Smooth muscle cell of the brain vasculature (primary cell): ENCODE results near the gene ECEL1.

Source experiments
- DNase-seq: peaks from one replicate; pipeline ENCODE4 v3.0.0-alpha.2; 2012; ENCODE audit warnings: low read depth, low spot score

The ECEL1 gene

GRCh38 chr2:232484628-232485347 lies 2.8 kb downstream of the ECEL1 start:
- no peak for DNase-seq

- no peak for DNase-seq
Observed at GRCh38 chr2:232483923-232484627, 3.6 kb downstream of the ECEL1 start.

DNA sequence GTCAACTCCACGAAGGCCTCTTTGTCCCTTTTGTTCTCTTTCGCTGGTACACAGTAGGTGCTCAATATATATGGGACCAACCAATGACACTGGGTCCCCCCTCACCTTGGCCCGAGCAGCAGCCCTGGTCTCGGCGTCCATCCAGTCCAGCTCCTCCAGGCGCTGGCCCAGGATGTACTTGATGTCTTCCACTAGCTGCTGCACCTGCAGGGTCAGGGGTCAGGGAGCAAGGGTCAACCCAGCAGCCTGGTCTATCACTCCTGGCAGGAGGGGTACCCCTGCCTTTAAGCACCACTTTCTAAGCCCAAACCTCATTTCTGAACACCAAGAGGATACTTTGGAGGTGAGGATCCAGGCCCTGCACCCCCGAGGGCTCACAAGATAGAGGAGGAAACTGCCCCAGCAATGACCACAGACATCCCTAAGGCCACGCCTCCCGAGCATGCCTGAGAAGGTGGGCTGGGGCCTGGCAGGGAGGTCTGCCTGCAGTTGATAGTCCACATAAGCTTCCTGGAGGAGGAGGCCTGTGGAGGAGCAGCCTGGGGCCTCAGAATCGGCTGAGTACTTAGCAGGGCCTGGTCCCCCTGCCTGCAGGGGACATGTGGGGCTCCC lies 4.2 kb downstream of the ECEL1 start:
- DNase-seq, result no peak

- DNase-seq, result no peak
Observed at GRCh38 chr2:232482301-232483238, 5.1 kb downstream of the ECEL1 start.

- DNase-seq, result no peak
Observed at GRCh38 chr2:232481322-232482140, 6.1 kb downstream of the ECEL1 start.

DNA sequence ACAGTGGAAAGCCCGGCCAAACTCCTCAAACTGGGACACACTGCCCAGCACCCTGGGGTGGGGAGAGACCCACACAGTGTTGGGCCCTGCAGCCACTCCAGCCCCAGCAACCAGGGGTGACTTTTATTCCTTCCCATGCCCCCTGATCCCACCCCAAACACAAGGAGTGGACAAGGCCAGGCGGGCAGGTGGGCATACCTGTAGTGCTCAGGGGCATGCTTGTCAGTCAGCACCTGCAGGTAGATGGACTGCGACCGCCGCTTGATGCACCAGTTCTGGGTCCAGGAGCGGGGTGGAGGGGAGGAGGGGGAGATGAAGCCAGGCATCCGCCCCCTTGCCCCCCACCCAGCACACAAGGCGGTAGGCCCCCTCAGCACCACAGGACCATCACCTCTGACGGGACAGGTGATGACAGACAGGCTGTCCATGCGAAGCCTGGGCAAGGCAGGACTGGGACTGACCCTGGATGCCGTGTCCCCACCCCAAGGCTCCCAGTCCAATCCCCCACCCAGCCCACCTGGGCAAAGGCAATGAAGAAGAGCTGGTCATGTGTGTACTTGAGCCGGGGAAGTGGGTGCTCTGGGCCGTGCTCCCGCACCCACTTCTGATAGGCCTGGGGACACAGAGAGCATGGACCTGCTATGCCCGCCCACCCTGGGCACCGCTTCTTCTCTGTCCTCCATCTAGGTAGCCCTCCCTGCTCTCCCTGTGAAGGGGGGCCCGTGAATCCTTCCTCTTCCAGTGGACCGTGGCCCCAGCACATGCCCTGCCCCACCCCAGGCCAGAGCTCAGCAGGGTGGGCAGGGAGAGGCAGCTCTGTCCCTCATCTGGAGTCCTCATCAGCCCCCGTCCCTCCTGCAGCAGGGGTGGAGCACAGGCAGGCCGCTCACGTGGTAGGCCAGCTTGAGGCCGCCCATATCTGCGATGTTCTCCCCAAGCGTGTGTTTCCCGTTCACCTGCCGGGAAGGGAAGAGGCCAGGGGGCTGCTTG lies 7.1 kb downstream of the ECEL1 start:
- DNase-seq, result no peak

- DNase-seq, result no peak
Observed at GRCh38 chr2:232479341-232480200, 8.1 kb downstream of the ECEL1 start.

- no peak for DNase-seq
Observed at GRCh38 chr2:232478571-232479340, 8.9 kb downstream of the ECEL1 start.

- DNase-seq, result no peak
Observed at GRCh38 chr2:232477751-232478510, 9.7 kb downstream of the ECEL1 start.

GRCh38 chr2:232476791-232477190 lies 10.8 kb downstream of the ECEL1 start:
- DNase-seq, result no peak

GRCh38 chr2:232476045-232476444 lies 11.6 kb downstream of the ECEL1 start:
- DNase-seq, result no peak

DNA sequence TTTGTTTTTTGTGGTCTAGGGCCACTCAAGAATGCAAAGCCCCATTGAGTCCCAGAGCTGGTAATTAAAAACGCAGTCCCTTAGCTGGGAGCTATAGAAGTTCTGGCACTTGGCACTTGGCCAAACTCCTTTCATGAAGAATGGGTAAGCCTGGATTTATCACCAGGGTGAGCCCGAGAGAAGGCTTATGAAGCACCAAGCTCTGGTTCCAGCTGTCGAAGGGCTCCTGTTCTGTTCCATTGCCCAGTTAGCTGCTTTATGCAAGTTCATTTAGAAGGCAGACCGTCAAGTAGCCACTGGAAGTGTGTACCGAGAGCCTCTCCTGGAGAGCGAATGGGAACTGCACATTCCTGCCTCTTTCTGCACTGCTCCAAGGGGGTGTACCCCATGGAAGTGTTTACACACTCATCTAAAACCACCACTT lies 14.2 kb downstream of the ECEL1 start:
- no peak for DNase-seq

DNA sequence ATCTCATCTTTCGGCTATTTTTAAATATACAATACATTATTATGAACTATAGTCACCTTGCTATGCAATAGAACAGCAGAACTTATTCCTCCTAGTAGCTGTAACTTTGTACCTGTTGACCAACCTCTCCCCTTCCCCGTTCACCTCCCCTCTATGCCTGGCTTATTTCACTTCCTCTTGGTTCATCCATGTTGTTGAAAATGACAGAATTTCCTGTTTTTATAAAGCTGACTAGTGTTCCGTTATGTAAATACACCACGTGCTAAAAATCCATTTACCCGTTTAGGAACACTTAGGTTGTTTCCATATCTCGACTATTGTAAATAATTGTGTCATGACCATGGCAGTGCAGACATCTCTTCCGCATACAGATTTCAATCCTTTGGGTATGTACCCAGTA lies 21.4 kb downstream of the ECEL1 start:
- DNase-seq, result no peak

DNA sequence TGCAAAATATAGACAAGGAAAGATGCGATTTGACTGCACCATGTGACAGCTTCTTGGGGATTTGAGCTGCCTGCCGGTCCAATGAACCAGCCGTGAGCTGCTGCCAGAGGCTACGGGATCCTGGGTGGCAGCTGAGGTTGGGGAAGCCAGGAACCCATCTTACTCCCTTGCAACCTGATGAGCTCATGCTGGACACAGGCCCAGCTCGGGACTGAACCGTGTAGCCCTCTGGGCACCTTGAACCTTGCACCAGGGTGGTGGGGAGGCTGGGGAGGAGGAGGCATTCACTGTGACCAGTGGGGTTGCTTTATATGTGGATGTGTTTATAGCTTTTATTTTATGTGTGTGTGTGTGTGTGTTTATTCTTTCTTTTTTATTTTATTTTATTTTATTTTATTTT lies 22.6 kb downstream of the ECEL1 start:
- no peak for DNase-seq

GRCh38 chr2:232464544-232464885 lies 23.1 kb downstream of the ECEL1 start:
- DNase-seq, result no peak

- no peak for DNase-seq
Observed at GRCh38 chr2:232463701-232464543, 23.7 kb downstream of the ECEL1 start.
